Measurements from ENCODE around the gene ADCK1. TPM values are rescaled to one million over a fixed set of nuclear protein-coding genes. Genes with fewer than 3 reads are reported as not detected.

The ADCK1 gene
- total and polyA plus RNA-seq, 9 of the 15 experiments (the other 6 are each of a cell fraction or from before 2014, with no cell fraction given): 2.8 to 8.9 (median 4.3) TPM

- no peak for FAIRE-seq
- H3K4me2 ChIP-seq (ENCODE audit: insufficient read depth, low read length): no peak overlapping the region
- H3K36me3 ChIP-seq (ENCODE audit: control insufficient read depth, insufficient read depth, low read length): no peaks in the 10 kb centered on the region
- H3K9me1 ChIP-seq (ENCODE audit: control insufficient read depth, insufficient read depth, low read length): no peaks in the 10 kb centered on the region
- in situ Hi-C loops (cut with MboI) (no loop called here), intact Hi-C loops (cut with micrococcal nuclease) (no loop called here)
- H3K27ac ChIP-seq (ENCODE audit: extremely low read depth, low read depth, low read length): no peak overlapping the region
- ATAC-seq: no peak
- no peaks in the 10 kb centered on the region for H4K20me1 ChIP-seq (replicated peaks; ENCODE audit: control insufficient read depth, insufficient read depth, low read length)
- no peaks in the 10 kb centered on the region for H3K9me3 ChIP-seq (replicated peaks; ENCODE audit: control insufficient read depth, insufficient read depth, low read depth, low read length)
- no peak overlapping the region for H2AFZ ChIP-seq (ENCODE audit: low read depth, low read length)
- WGBS (ENCODE audit: insufficient coverage, low coverage, missing lambda C conversion rate): 40% methylated on average over 5 of the region's 5 CpGs
- BruUV-seq (replicated peaks): no TSS peak
- no peaks in the 10 kb centered on the region; a peak in 1 of 5 replicates for H3K4me1 ChIP-seq (replicated peaks in 1 of 2; ENCODE audit: control insufficient read depth in 2 of 2, insufficient read depth in 2 of 2, low read length in 2 of 2)
- H3K27me3 ChIP-seq (ENCODE audit: control insufficient read depth in 2 of 2, insufficient read depth in 2 of 2, low read length in 2 of 2): no peaks in the 10 kb centered on the region
- CTCF ChIA-PET (ENCODE audit: low intra/inter-chr PET ratio): no interaction called here
- TF ChIP-seq ZHX1 (conservative IDR thresholded peaks at IDR 0.05; ENCODE audit: low read length): no peak
- TF ChIP-seq MNT (conservative IDR thresholded peaks at IDR 0.05): no peak
- no peak for TF ChIP-seq ZNF592 (IDR thresholded peaks at IDR 0.05)
- TF ChIP-seq USF1 (CRISPR knock-in tag; IDR thresholded peaks at IDR 0.05): no peak
- TF ChIP-seq CHD1 (IDR thresholded peaks at IDR 0.05; ENCODE audit: low read length): no peak
- TF ChIP-seq ZNF780A (CRISPR knock-in tag; IDR thresholded peaks at IDR 0.05): no peak
- TF ChIP-seq KAT7 (CRISPR knock-in tag; IDR thresholded peaks at IDR 0.05; ENCODE audit: borderline replicate concordance): no peak
- no peak overlapping the region for H3K4me3 ChIP-seq
- H3K79me2 ChIP-seq (ENCODE audit: control insufficient read depth, insufficient read depth, low read length): no peaks in the 10 kb centered on the region
- POLR2A ChIA-PET: no interaction called here
- no peak overlapping the region for H3K9ac ChIP-seq (ENCODE audit: insufficient read depth in 1 of 2, low read depth in 2 of 2, low read length in 2 of 2)
- DNase-seq (ENCODE audit: extremely low read depth in 1 of 4, low spot score in 3 of 4): no peak
These were observed 150.6 kb downstream of the ADCK1 start for GRCh38 chr14:77950371-77951063.

All from K562 (cell line).